ENCODE measurements around the gene GJA1.

Gene GJA1

GRCh38 chr6:121436274-121436857, 920 bp downstream of the GJA1 start:
- Histone ChIP-seq H3K4me3 (ENCODE audit: insufficient read depth, low read length, poor library complexity, severe bottlenecking) (no peak overlapping the region), H3K27ac (ENCODE audit: low read depth, low read length) (no peak overlapping the region), H3K4me2 (ENCODE audit: low read depth, low read length, poor library complexity, severe bottlenecking) (no peak overlapping the region), H3K79me2 (ENCODE audit: insufficient read depth, low read length) (no peaks in the 10 kb centered on the region), H4K20me1 (ENCODE audit: low read depth, low read length) (no peaks in the 10 kb centered on the region), H3K9ac (ENCODE audit: low read length) (no peak overlapping the region), H2AFZ (ENCODE audit: low read depth, low read length, severe bottlenecking) (no peak overlapping the region), H3K9me3 (ENCODE audit: insufficient read depth, low read length) (no peaks in the 10 kb centered on the region), H3F3A (ENCODE audit: insufficient read depth) (no peaks in the 10 kb centered on the region), H3K9me2 (replicated peaks; ENCODE audit: insufficient read depth, low read length) (no peaks in the 10 kb centered on the region), H3K36me3 (ENCODE audit: low read length) (no peaks in the 10 kb centered on the region), H3K27me3 (ENCODE audit: low read length) (no peaks in the 10 kb centered on the region)
- TF ChIP-seq EZH2phosphoT487 (conservative IDR thresholded peaks at IDR 0.05; ENCODE audit: low read length) (no peak), CTCF (IDR thresholded peaks at IDR 0.05; ENCODE audit: insufficient read depth, low read length, poor library complexity, severe bottlenecking) (no peak)

GRCh38 chr6:121436960-121437850, 1.8 kb downstream of the GJA1 start:
- Histone ChIP-seq H3K36me3 (ENCODE audit: low read length) (no peaks in the 10 kb centered on the region), H3K9me2 (replicated peaks; ENCODE audit: insufficient read depth, low read length) (no peaks in the 10 kb centered on the region), H3K4me3 (ENCODE audit: insufficient read depth, low read length, poor library complexity, severe bottlenecking) (no peak overlapping the region), H4K20me1 (ENCODE audit: low read depth, low read length) (no peaks in the 10 kb centered on the region), H3K9ac (ENCODE audit: low read length) (no peak overlapping the region), H2AFZ (ENCODE audit: low read depth, low read length, severe bottlenecking) (no peak overlapping the region), H3K79me2 (ENCODE audit: insufficient read depth, low read length) (no peaks in the 10 kb centered on the region), H3K4me2 (ENCODE audit: low read depth, low read length, poor library complexity, severe bottlenecking) (no peak overlapping the region), H3K27me3 (ENCODE audit: low read length) (no peaks in the 10 kb centered on the region), H3F3A (ENCODE audit: insufficient read depth) (no peaks in the 10 kb centered on the region), H3K9me3 (ENCODE audit: insufficient read depth, low read length) (no peaks in the 10 kb centered on the region), H3K27ac (ENCODE audit: low read depth, low read length) (no peak overlapping the region)
- no peak for TF ChIP-seq EZH2phosphoT487 (conservative IDR thresholded peaks at IDR 0.05; ENCODE audit: low read length)
- no peak for TF ChIP-seq CTCF (IDR thresholded peaks at IDR 0.05; ENCODE audit: insufficient read depth, low read length, poor library complexity, severe bottlenecking)

GRCh38 chr6:121437851-121438651, 2.6 kb downstream of the GJA1 start:
- no peak overlapping the region for H3K27ac ChIP-seq (ENCODE audit: low read depth, low read length)
- no peaks in the 10 kb centered on the region for H4K20me1 ChIP-seq (ENCODE audit: low read depth, low read length)
- no peaks in the 10 kb centered on the region for H3K9me3 ChIP-seq (ENCODE audit: insufficient read depth, low read length)
- H3F3A ChIP-seq (ENCODE audit: insufficient read depth), result no peaks in the 10 kb centered on the region
- no peaks in the 10 kb centered on the region for H3K9me2 ChIP-seq (replicated peaks; ENCODE audit: insufficient read depth, low read length)
- no peaks in the 10 kb centered on the region for H3K79me2 ChIP-seq (ENCODE audit: insufficient read depth, low read length)
- TF ChIP-seq CTCF (IDR thresholded peaks at IDR 0.05; ENCODE audit: insufficient read depth, low read length, poor library complexity, severe bottlenecking), result no peak
- TF ChIP-seq EZH2phosphoT487 (conservative IDR thresholded peaks at IDR 0.05; ENCODE audit: low read length), result no peak
- no peak overlapping the region for H3K4me2 ChIP-seq (ENCODE audit: low read depth, low read length, poor library complexity, severe bottlenecking)
- no peaks in the 10 kb centered on the region for H3K27me3 ChIP-seq (ENCODE audit: low read length)
- H3K9ac ChIP-seq (ENCODE audit: low read length), result no peak overlapping the region
- no peak overlapping the region for H2AFZ ChIP-seq (ENCODE audit: low read depth, low read length, severe bottlenecking)
- no peak overlapping the region for H3K4me3 ChIP-seq (ENCODE audit: insufficient read depth, low read length, poor library complexity, severe bottlenecking)
- no peaks in the 10 kb centered on the region for H3K36me3 ChIP-seq (ENCODE audit: low read length)
